ENCODE data around the gene HACD2. TPM values are rescaled to one million over a fixed set of nuclear protein-coding genes. Genes with fewer than 3 reads are reported as not detected.

The HACD2 gene
- total and polyA plus RNA-seq, 9 of the 15 experiments (the other 6 are each of a cell fraction or from before 2014, with no cell fraction given) = 1.3 to 10.5 (median 3.8) TPM

GRCh38 chr3:123491966-123492587 lies 92.8 kb downstream of the HACD2 start:
- Histone ChIP-seq H3K27ac (ENCODE audit: extremely low read depth, low read depth, low read length) (no peak overlapping the region), H3K9me3 (replicated peaks; ENCODE audit: control insufficient read depth, insufficient read depth, low read depth, low read length) (no peaks in the 10 kb centered on the region), H2AFZ (ENCODE audit: low read depth, low read length) (no peak overlapping the region), H3K4me3 (no peak overlapping the region), H4K20me1 (replicated peaks; ENCODE audit: control insufficient read depth, insufficient read depth, low read length) (0 out of 2 replicates have a peak, but pooled peaks cover 3% of the 10 kb centered on the region), H3K36me3 (ENCODE audit: control insufficient read depth, insufficient read depth, low read length) (no peaks in the 10 kb centered on the region), H3K27me3 (ENCODE audit: control insufficient read depth in 2 of 2, insufficient read depth in 2 of 2, low read length in 2 of 2) (no peaks in the 10 kb centered on the region), H3K79me2 (ENCODE audit: control insufficient read depth, insufficient read depth, low read length) (no peaks in the 10 kb centered on the region), H3K9me1 (ENCODE audit: control insufficient read depth, insufficient read depth, low read length) (no peaks in the 10 kb centered on the region), H3K4me2 (ENCODE audit: insufficient read depth, low read length) (no peak overlapping the region), H3K4me1 (replicated peaks in 1 of 2; ENCODE audit: control insufficient read depth in 2 of 2, insufficient read depth in 2 of 2, low read length in 2 of 2) (no peaks in the 10 kb centered on the region), H3K9ac (ENCODE audit: insufficient read depth in 1 of 2, low read depth in 2 of 2, low read length in 2 of 2) (no peak overlapping the region)
- no peak for FAIRE-seq
- BruUV-seq (replicated peaks) = no TSS peak
- no peak for DNase-seq (ENCODE audit: extremely low read depth in 1 of 4, low spot score in 3 of 4)
- in situ Hi-C loops (cut with MboI) (no loop called here), intact Hi-C loops (cut with micrococcal nuclease) (no loop called here)
- no peak for ATAC-seq
- 52% methylated on average over 4 of the region's 4 CpGs for WGBS (ENCODE audit: insufficient coverage, low coverage, missing lambda C conversion rate)
- ChIA-PET POLR2A (no interaction called here), CTCF (ENCODE audit: low intra/inter-chr PET ratio) (no interaction called here)
- TF ChIP-seq DNMT1 (IDR thresholded peaks at IDR 0.05) (no peak), SLC30A9 (CRISPR knock-in tag; IDR thresholded peaks at IDR 0.05) (no peak), POU5F1 (IDR thresholded peaks at IDR 0.05; ENCODE audit: borderline replicate concordance, low read depth, low read length, partially characterized antibody) (no peak), FOXM1 (IDR thresholded peaks at IDR 0.05; ENCODE audit: low read depth) (no peak), FOXM1 (CRISPR knock-in tag; IDR thresholded peaks at IDR 0.05; ENCODE audit: low read depth) (no peak), ZNF644 (tag; IDR thresholded peaks at IDR 0.05; ENCODE audit: low read depth) (no peak), HMG20B (CRISPR knock-in tag; IDR thresholded peaks at IDR 0.05) (no peak), MYC (IDR thresholded peaks at IDR 0.05; ENCODE audit: low read depth, low read length) (no peak), MYC (CRISPR knock-in tag; IDR thresholded peaks at IDR 0.05; ENCODE audit: borderline replicate concordance, low read depth) (no peak), AFF4 (CRISPR knock-in tag; IDR thresholded peaks at IDR 0.05) (no peak), ZBTB26 (CRISPR knock-in tag; IDR thresholded peaks at IDR 0.05) (no peak), ELF1 (tag; IDR thresholded peaks at IDR 0.05) (no peak), ZNF75A (CRISPR knock-in tag; IDR thresholded peaks at IDR 0.05) (no peak), FOXA1 (IDR thresholded peaks at IDR 0.05; ENCODE audit: borderline replicate concordance) (no peak), ESRRB (CRISPR knock-in tag; IDR thresholded peaks at IDR 0.05; ENCODE audit: borderline replicate concordance) (no peak), ZNF253 (CRISPR knock-in tag; conservative IDR thresholded peaks at IDR 0.05) (no peak), SRSF7 (optimal IDR thresholded peaks at IDR 0.05; ENCODE audit: low read depth, low read length) (no peak), BACH1 (tag; IDR thresholded peaks at IDR 0.05) (no peak)
